Neutrophil (primary cell): ENCODE results near the gene LOC101059915.
"Not testable (repeated sequence)": the region's sequence is repeated elsewhere in the genome, so short reads cannot be mapped to it uniquely, and the experiment has no call there.

Source experiments
- H3K27ac ChIP-seq: fragments of 200-600 bp; sonication (generic); 2 replicates; pipeline ENCODE4 v1.5.1; 2016; ENCODE audit warnings: mild to moderate bottlenecking, moderate library complexity
- H3K27me3 ChIP-seq: fragments of 200-600 bp; sonication (generic); 2 replicates; pipeline ENCODE4 v1.6.0; 2016; ENCODE audit warnings: mild to moderate bottlenecking
- H3K36me3 ChIP-seq: fragments of 200-600 bp; sonication (generic); 2 replicates; pipeline ENCODE4 v1.5.1; 2017
- H3K4me1 ChIP-seq, 2 experiments: fragments of 200-600 bp in 1 of 2; sonication (generic) in 1 of 2; 1 replicate in 1 of 2; 2 replicates in 1 of 2; pipeline versions ENCODE4 v1.5.1 to v1.6.1; 2013 to 2016; ENCODE audit warnings: low read depth in 1 of 2, low read length in 1 of 2, mild to moderate bottlenecking in 1 of 2, moderate library complexity in 1 of 2; ENCODE audit not compliant: control insufficient read depth in 1 of 2, insufficient read depth in 1 of 2
- H3K4me3 ChIP-seq, 2 experiments: fragments of 200-600 bp in 1 of 2; sonication (generic) in 1 of 2; 1 replicate in 1 of 2; 2 replicates in 1 of 2; pipeline ENCODE4 v1.5.1; 2013 to 2016; ENCODE audit warnings: low read depth in 1 of 2, low read length in 1 of 2, mild to moderate bottlenecking in 1 of 2, moderate library complexity in 1 of 2
- H3K9me3 ChIP-seq: fragments of 200-600 bp; sonication (generic); 2 replicates; pipeline ENCODE4 v1.5.1; 2016
- TF ChIP-seq, protein P1 (sequence below): fragments of 200-600 bp; sonication (generic); IDR thresholded peaks from 2 replicates; pipeline ENCODE4 v1.5.1; 2016; ENCODE audit warnings: antibody characterized with exemption

LOC101059915 gene

GRCh38 chrX:71640002-71640401 is 27.3 kb upstream of the LOC101059915 start:
- Histone ChIP-seq H3K9me3 (no peaks in the 10 kb centered on the region), H3K27ac (no peak overlapping the region), H3K4me3 (no peak overlapping the region), H3K36me3 (no peaks in the 10 kb centered on the region), H3K27me3 (no peaks in the 10 kb centered on the region), H3K4me1 (no peaks in the 10 kb centered on the region)
- TF ChIP-seq, protein P1, sequence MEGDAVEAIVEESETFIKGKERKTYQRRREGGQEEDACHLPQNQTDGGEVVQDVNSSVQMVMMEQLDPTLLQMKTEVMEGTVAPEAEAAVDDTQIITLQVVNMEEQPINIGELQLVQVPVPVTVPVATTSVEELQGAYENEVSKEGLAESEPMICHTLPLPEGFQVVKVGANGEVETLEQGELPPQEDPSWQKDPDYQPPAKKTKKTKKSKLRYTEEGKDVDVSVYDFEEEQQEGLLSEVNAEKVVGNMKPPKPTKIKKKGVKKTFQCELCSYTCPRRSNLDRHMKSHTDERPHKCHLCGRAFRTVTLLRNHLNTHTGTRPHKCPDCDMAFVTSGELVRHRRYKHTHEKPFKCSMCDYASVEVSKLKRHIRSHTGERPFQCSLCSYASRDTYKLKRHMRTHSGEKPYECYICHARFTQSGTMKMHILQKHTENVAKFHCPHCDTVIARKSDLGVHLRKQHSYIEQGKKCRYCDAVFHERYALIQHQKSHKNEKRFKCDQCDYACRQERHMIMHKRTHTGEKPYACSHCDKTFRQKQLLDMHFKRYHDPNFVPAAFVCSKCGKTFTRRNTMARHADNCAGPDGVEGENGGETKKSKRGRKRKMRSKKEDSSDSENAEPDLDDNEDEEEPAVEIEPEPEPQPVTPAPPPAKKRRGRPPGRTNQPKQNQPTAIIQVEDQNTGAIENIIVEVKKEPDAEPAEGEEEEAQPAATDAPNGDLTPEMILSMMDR = no peak

GRCh38 chrX:71644406-71644805 is 22.9 kb upstream of the LOC101059915 start:
- H3K27ac ChIP-seq, H3K9me3 ChIP-seq, H3K27me3 ChIP-seq, H3K4me1 ChIP-seq, H3K36me3 ChIP-seq, H3K4me3 ChIP-seq: not testable (repeated sequence)

- H3K4me3 ChIP-seq = no peak overlapping the region
- TF ChIP-seq, protein P1 = no peak
- no peaks in the 10 kb centered on the region for H3K36me3 ChIP-seq
- H3K9me3 ChIP-seq = no peaks in the 10 kb centered on the region
- H3K27ac ChIP-seq = no peak overlapping the region
- no peaks in the 10 kb centered on the region for H3K27me3 ChIP-seq
- H3K4me1 ChIP-seq = no peaks in the 10 kb centered on the region
Measured at GRCh38 chrX:71650333-71650969, 16.9 kb upstream of the LOC101059915 start.

- TF ChIP-seq, protein P1 = no peak
- H3K27ac ChIP-seq = no peak overlapping the region
- H3K9me3 ChIP-seq = no peaks in the 10 kb centered on the region
- no peaks in the 10 kb centered on the region for H3K4me1 ChIP-seq
- H3K27me3 ChIP-seq = no peaks in the 10 kb centered on the region
- no peak overlapping the region for H3K4me3 ChIP-seq
- no peaks in the 10 kb centered on the region for H3K36me3 ChIP-seq
Measured at GRCh38 chrX:71652405-71652804, 14.9 kb upstream of the LOC101059915 start.

DNA sequence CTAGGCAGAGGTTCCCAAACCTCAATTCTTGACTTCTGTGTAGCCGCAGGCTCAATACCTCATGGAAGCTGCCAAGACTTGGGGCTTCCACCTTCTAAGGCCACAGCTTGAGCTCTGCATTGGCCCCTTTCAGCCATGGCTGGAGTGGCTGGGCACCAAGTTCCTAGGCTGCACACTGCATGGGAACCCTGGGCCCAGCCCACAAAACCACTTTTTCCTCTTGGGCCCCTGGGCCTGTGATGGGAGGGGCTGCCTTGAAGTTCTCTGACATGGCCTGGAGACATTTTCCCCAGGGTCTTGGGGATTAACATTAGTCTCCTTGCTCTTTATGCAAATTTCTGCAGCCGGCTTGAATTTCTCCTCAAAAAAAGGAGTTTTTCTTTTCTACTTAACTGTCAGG is 14.0 kb upstream of the LOC101059915 start:
- H3K9me3 ChIP-seq = no peaks in the 10 kb centered on the region
- no peaks in the 10 kb centered on the region for H3K27me3 ChIP-seq
- no peak overlapping the region for H3K4me3 ChIP-seq
- no peaks in the 10 kb centered on the region for H3K4me1 ChIP-seq
- TF ChIP-seq, protein P1 = no peak
- no peaks in the 10 kb centered on the region for H3K36me3 ChIP-seq
- H3K27ac ChIP-seq = no peak overlapping the region

DNA sequence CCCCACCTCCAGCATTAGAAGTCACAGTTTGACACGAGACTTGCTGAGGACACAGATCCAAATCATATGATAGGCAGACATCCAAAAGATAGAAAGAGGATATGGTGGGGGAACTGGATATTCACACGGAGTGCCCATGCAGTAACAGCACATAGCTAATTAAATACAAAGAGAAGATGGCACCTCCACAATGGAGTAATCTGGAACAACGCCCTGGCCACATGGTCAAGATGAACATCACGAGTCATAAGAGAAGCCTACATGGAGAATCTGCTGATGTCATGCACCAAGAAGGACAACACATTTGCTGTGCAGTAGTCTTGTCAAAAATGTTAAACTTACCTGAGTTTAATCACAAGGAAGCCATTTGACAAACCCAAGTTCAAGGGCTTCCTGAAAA is 10.1 kb upstream of the LOC101059915 start:
- TF ChIP-seq, protein P1 = no peak
- Histone ChIP-seq H3K4me3 (no peak overlapping the region), H3K4me1 (no peaks in the 10 kb centered on the region), H3K27ac (no peak overlapping the region), H3K27me3 (no peaks in the 10 kb centered on the region), H3K36me3 (no peaks in the 10 kb centered on the region), H3K9me3 (no peaks in the 10 kb centered on the region)
